Left forelimb (tissue), 1 donor: ENCODE data around the gene HPX.

ENCODE experiments used
- DNase-seq: peaks from one replicate; pipeline ENCODE4 v3.0.0-alpha.2; 2018; ENCODE audit warnings: low spot score

Gene HPX

DNA sequence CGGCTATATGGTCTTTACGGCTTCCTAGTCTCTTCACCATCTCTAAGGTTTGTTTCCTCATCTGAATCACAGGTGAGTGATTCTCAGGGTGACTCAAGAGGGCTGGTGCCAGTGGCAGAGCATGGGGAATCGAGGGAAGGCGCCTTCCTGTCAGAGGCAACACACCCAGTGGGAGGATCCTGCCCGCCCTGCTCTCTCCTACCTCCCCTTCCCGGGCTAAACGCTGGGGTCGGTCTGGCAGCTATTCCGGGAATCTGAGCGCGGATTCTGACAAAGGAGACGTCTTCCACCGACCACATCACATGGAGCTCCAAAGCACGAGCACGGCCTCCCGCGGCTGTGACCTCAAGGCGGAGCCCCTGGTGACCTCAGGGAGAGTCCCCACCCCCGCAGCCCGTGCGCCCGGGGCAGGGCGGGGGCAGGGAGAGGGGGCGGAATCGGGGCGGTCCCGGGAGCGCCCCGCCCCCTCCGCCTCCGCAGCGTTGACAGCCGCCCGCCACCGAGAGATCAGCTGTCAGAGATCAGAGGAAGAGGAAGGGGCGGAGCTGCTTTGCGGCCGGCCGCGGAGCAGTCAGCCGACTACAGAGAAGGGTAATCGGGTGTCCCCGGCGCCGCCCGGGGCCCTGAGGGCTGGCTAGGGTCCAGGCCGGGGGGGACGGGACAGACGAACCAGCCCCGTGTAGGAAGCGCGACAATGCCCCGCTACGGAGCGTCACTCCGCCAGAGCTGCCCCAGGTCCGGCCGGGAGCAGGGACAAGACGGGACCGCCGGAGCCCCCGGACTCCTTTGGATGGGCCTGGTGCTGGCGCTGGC lies 50.7 kb downstream of the HPX start, which contains the start of gene SMPD1:
SMPD1 (plus strand) TSS at position 570 of the 813 bp plus-strand sequence; CDS start at position 695, 125 bp downstream.
- peak; percentile 93 for DNase-seq

DNA sequence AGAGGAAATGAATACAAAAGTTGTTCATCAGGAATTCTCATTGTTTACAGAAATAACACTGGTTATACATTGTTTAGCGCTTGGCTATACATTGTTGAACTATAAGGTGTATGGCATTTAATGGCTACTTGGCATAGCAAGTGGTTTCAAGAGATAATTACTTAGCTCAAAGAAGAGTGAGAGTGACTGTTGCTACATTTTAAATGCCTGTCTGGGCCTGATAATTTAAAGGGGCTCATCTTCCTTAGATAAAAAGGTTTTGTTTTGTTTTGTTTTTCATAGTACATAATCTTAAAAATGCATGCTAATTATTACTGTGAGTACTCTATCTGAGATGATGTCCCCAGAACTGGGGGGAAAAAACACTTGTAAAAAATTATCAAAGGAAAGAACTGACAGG lies 52.0 kb downstream of the HPX start:
- no peak for DNase-seq

DNA sequence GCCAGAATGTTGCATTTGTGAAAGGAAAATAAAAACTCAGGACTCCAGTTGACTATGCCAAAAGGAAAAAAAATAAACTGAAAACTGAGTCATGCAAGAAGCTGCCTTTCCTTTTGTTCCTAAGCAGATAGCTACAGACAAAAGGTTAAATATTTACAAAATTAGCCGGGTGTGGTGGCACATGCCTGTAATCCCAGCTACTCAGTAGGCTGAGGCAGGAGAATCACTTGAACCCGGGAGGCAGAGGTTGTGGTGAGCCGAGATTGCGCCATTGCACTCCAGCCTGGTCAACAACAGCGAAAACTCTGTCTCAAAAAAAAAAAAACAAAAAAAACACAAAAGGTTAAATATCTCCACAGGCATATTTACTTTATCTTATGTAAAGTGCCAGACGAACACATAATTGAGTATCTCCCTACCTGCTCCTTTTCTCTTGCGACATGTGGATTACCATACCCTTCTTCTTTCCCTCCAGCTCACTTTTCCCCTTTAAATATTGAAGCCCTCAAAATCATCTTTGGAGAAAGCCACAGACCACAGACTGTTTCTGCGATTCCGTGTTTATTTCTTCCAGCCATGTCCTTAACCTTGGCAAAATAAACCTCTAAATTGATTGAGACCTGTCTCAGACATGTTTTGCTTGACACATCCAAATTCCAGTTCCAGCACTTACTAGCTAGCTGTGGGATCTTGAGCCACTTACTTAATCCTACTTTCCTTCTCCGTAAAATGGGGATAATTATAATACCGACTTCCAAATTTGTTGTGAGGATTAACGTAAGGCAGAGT lies 52.8 kb downstream of the HPX start:
- DNase-seq, result no peak

DNA sequence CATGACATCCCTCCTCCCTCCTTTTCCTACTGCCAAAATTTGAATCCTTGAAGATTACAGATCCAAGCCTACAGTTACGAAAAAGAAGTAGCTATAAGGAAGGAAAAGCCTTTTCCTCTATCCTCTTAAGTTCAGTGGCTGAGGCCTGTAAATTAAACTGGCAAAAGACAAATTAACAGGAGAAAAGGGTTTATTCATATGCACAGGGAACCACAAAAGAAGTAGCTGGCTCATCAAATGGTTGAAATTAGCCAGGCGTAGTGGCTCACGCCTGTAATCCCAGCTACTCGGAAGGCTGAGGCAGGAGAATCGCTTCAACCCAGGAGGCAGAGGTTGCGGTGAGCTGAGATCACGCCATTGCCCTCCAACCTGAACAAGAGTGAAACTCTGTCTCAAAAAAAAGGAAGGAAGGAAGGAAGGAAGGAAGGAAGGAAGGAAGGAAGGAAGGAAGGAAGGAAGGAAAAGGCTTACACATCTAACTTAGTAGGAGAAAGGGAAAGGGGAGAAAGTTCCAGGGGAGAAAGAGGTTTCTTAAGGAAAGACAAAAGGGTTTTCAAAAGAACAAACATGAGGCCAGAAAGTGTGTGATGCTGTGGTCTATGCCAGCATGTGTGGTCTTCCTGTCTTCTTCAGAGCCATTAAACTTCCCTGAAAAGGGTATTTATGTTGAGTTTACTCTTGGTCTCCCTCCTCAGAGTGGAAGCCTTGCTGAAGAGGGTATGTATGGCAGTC lies 55.6 kb downstream of the HPX start:
- DNase-seq, result no peak
